GM12891 (cell line): ENCODE measurements around the gene CYP2A7.
"Not testable (repeated sequence)": the region's sequence is repeated elsewhere in the genome, so short reads cannot be mapped to it uniquely, and the experiment has no call there.

Source experiments
- DNase-seq: peaks from one replicate; pipeline ENCODE4 v3.0.0; 2011; ENCODE audit warnings: low spot score; ENCODE audit not compliant: insufficient read length
- FAIRE-seq: peaks from 2 replicates; lab custom pipeline; 2011; peaks lifted over from hg19 to GRCh38; lab: Jason Lieb, UNC
- PAX5 ChIP-seq: IDR thresholded peaks from 2 replicates; pipeline ENCODE4 v1.6.1; 2011; ENCODE audit warnings: low read length, moderate library complexity, mild to moderate bottlenecking; ENCODE audit not compliant: insufficient read depth, severe bottlenecking
- POLR2A ChIP-seq: IDR thresholded peaks from 2 replicates; pipeline ENCODE4 v1.6.1; 2011; ENCODE audit warnings: low read depth, low read length, control low read depth
- POLR2AphosphoS5 ChIP-seq: IDR thresholded peaks from 2 replicates; pipeline ENCODE4 v1.6.1; 2011; ENCODE audit warnings: low read depth, low read length, control low read depth
- POU2F2 ChIP-seq: IDR thresholded peaks from 2 replicates; pipeline ENCODE4 v1.6.1; 2011; ENCODE audit warnings: low read depth, mild to moderate bottlenecking, control low read depth, low read length, moderate library complexity
- SPI1 ChIP-seq: IDR thresholded peaks from 2 replicates; pipeline ENCODE4 v1.6.1; 2011; ENCODE audit warnings: low read depth, low read length, control low read depth
- TAF1 ChIP-seq: IDR thresholded peaks from 2 replicates; pipeline ENCODE4 v1.6.1; 2011; ENCODE audit warnings: low read depth, low read length, control low read depth

Gene CYP2A7

GRCh38 chr19:40908976-40909375 is 26.9 kb upstream of the CYP2A7 start:
- DNase-seq (no peak), FAIRE-seq (no peak)
- TF ChIP-seq SPI1 (no peak), PAX5 (no peak), POLR2A (no peak), TAF1 (no peak), POLR2AphosphoS5 (no peak), POU2F2 (no peak)

GRCh38 chr19:40907968-40908735 is 26.1 kb upstream of the CYP2A7 start:
- no peak for FAIRE-seq
- no peak for DNase-seq
- TF ChIP-seq SPI1, result no peak
- TF ChIP-seq POLR2AphosphoS5, result no peak
- no peak for TF ChIP-seq POLR2A
- no peak for TF ChIP-seq POU2F2
- TF ChIP-seq TAF1, result no peak
- no peak for TF ChIP-seq PAX5

- no peak for TF ChIP-seq POLR2A
- no peak for TF ChIP-seq PAX5
- no peak for TF ChIP-seq POU2F2
- no peak for TF ChIP-seq POLR2AphosphoS5
- TF ChIP-seq TAF1, result no peak
- TF ChIP-seq SPI1, result no peak
- DNase-seq, result no peak
- FAIRE-seq, result no peak
Observed at GRCh38 chr19:40906512-40906911, 24.5 kb upstream of the CYP2A7 start.

- DNase-seq, FAIRE-seq: not testable (repeated sequence)
Observed at GRCh38 chr19:40904673-40905156, 22.7 kb upstream of the CYP2A7 start.

GRCh38 chr19:40901975-40902750 is 20.1 kb upstream of the CYP2A7 start:
- DNase-seq, FAIRE-seq: not testable (repeated sequence)

- DNase-seq, result not testable (repeated sequence)
- FAIRE-seq, result peak; percentile 64
Observed at GRCh38 chr19:40900521-40900920, 18.5 kb upstream of the CYP2A7 start.

GRCh38 chr19:40899964-40900363 is 17.9 kb upstream of the CYP2A7 start:
- not testable (repeated sequence) for DNase-seq, FAIRE-seq

GRCh38 chr19:40896843-40897789 is 15.1 kb upstream of the CYP2A7 start:
- FAIRE-seq, result not testable (repeated sequence)

GRCh38 chr19:40896418-40896796 is 14.4 kb upstream of the CYP2A7 start:
- FAIRE-seq, result no peak
- TF ChIP-seq POLR2AphosphoS5, result no peak
- TF ChIP-seq POLR2A, result no peak
- TF ChIP-seq POU2F2, result no peak
- TF ChIP-seq SPI1, result no peak
- no peak for TF ChIP-seq TAF1
- no peak for TF ChIP-seq PAX5
- no peak for DNase-seq

More at GRCh38 chr19:40896843-40897789, 15.1 kb upstream of the CYP2A7 start:
- DNase-seq, result not testable (repeated sequence)

- DNase-seq (no peak), FAIRE-seq (no peak)
- TF ChIP-seq PAX5 (no peak), POU2F2 (no peak), POLR2AphosphoS5 (no peak), POLR2A (no peak), TAF1 (no peak), SPI1 (no peak)
Observed at GRCh38 chr19:40893112-40893511, 11.1 kb upstream of the CYP2A7 start.

GRCh38 chr19:40889366-40889765 is 7.3 kb upstream of the CYP2A7 start:
- no peak for DNase-seq
- FAIRE-seq, result no peak
- TF ChIP-seq POU2F2 (no peak), POLR2A (no peak), PAX5 (no peak), TAF1 (no peak), SPI1 (no peak), POLR2AphosphoS5 (no peak)
